Measurements from ENCODE around the gene SSTR4. TPM values are rescaled to one million over a fixed set of nuclear protein-coding genes. Genes with fewer than 3 reads are reported as not detected.

Gene SSTR4
- total RNA-seq, 1 donor from 2014 or later: not detected

DNA sequence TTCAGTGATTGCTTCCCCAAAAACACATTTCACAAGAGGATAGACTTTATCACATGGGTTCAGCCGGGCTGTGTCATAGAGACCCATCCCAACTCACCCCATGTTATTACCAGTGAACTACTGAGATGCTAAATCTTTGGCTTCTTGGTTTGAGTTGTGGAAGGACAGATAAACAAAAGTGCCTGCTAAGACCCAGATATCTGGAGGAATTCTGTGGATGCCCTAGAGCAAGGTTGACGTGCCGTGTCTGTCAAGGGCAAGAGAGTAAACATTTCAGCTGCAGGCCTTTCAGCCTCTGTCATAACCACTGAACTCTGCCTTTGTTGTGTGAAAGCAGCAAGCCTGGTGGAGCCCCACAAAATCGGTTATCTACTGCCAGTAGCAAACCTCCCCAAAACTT, 25.5 kb downstream of the SSTR4 start:
- TF ChIP-seq, protein P1, sequence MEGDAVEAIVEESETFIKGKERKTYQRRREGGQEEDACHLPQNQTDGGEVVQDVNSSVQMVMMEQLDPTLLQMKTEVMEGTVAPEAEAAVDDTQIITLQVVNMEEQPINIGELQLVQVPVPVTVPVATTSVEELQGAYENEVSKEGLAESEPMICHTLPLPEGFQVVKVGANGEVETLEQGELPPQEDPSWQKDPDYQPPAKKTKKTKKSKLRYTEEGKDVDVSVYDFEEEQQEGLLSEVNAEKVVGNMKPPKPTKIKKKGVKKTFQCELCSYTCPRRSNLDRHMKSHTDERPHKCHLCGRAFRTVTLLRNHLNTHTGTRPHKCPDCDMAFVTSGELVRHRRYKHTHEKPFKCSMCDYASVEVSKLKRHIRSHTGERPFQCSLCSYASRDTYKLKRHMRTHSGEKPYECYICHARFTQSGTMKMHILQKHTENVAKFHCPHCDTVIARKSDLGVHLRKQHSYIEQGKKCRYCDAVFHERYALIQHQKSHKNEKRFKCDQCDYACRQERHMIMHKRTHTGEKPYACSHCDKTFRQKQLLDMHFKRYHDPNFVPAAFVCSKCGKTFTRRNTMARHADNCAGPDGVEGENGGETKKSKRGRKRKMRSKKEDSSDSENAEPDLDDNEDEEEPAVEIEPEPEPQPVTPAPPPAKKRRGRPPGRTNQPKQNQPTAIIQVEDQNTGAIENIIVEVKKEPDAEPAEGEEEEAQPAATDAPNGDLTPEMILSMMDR (IDR thresholded peaks at IDR 0.05): no peak
- no peak for DNase-seq (ENCODE audit: low spot score)
- Mint-ChIP-seq H3K4me1 (ENCODE audit: low read depth) (peaks cover 39% of the 10 kb centered on the region), H3K27me3 (ENCODE audit: low read depth) (no peaks in the 10 kb centered on the region), H3K36me3 (ENCODE audit: low read depth) (no peaks in the 10 kb centered on the region), H3K27ac (ENCODE audit: unreplicated experiment) (no peak overlapping the region), H3K9me3 (ENCODE audit: low read depth) (peaks cover 4% of the 10 kb centered on the region), H3K4me3 (ENCODE audit: unreplicated experiment) (no peak overlapping the region)

DNA sequence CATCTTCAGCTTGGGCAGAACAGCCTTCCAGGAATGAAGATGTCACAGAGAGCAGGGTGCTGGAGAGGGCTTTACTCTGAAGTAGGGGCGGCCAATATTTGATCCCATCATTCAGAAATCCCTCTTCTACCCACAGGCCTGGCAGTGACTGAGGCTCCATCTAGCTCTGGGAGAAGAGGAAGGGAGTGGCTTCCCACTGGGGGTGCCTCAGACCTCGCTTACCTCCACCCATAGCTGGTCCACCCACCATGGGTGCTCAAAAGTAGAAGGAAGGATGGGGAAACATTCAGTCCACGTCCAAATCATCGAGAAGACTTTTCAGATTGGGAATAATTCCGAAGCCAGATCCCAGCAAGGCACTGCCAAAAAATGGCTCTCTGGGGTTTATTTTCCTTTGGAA, 26.1 kb downstream of the SSTR4 start:
- no peak for DNase-seq (ENCODE audit: low spot score)
- H3K4me1 Mint-ChIP-seq (ENCODE audit: low read depth): peaks cover 39% of the 10 kb centered on the region
- H3K4me3 Mint-ChIP-seq (ENCODE audit: unreplicated experiment): no peak overlapping the region
- TF ChIP-seq, protein P1 (IDR thresholded peaks at IDR 0.05): no peak
- H3K36me3 Mint-ChIP-seq (ENCODE audit: low read depth): no peaks in the 10 kb centered on the region
- peaks cover 4% of the 10 kb centered on the region for H3K9me3 Mint-ChIP-seq (ENCODE audit: low read depth)
- no peaks in the 10 kb centered on the region for H3K27me3 Mint-ChIP-seq (ENCODE audit: low read depth)
- H3K27ac Mint-ChIP-seq (ENCODE audit: unreplicated experiment): peak overlapping the region; percentile 86

DNA sequence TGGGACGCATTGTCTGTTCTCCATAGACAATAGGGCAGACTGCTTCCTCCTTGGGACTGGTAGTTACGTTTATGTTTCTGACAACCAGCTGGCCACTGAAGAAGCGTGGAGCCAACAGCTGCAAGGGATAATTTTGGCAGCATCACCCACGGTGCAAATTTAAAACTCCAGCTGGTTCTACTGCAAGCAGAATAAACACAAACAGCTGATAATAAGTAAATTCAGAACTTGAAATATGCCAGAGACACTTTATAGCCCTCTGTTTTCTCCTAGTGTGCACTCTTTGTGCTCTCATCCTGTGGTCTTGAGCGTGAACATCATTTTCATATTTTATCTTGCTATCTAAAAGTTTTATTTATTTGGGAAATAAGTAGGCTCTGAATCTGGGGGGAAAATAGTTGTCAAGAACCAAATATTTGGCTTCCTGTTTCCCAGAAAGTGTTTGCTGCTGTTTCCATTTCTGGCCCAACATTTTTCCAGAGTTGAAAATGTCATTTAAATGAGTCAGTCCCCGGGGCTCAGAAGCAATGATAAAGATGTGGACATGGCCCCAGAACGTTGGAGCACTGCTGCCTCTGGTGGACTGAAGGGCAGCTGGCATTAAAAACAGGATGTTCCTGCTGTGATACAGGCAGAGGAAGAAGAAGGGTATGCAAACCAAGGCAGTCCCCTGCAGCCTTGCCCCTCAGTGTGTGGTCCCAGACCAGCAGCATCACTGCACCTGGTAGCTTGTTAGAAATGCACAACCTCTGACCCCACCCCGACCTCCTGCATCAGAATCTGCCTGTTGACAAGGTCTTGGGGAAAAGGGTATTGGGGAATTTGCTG, 26.8 kb downstream of the SSTR4 start:
- H3K4me1 Mint-ChIP-seq (ENCODE audit: low read depth): peaks cover 39% of the 10 kb centered on the region
- no peaks in the 10 kb centered on the region for H3K27me3 Mint-ChIP-seq (ENCODE audit: low read depth)
- no peak overlapping the region for H3K4me3 Mint-ChIP-seq (ENCODE audit: unreplicated experiment)
- H3K9me3 Mint-ChIP-seq (ENCODE audit: low read depth): no peaks in the 10 kb centered on the region
- H3K27ac Mint-ChIP-seq (ENCODE audit: unreplicated experiment): peak overlapping the region; percentile 86
- TF ChIP-seq, protein P1 (IDR thresholded peaks at IDR 0.05): peak; percentile 80
- no peak for DNase-seq (ENCODE audit: low spot score)
- no peaks in the 10 kb centered on the region for H3K36me3 Mint-ChIP-seq (ENCODE audit: low read depth)

DNA sequence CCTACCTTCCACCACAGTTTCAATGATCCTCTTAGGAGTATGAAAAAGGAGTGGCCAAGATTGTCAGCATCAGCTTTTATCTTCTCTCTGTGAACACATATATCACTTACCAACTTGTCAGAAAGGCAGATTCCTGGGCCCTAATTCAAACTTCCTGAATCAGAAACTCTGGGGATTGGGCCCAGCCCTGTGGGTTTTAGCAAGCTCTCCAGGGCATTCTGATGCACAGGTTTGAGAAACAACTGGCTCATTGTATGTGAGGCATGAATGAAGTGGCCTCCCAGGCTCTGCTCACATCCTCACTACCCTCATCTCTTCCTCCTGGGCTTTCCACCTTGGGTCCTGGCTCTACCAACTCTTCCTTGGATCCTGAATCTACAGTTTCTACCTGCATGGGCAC, 27.5 kb downstream of the SSTR4 start:
- H3K27me3 Mint-ChIP-seq (ENCODE audit: low read depth): no peaks in the 10 kb centered on the region
- no peaks in the 10 kb centered on the region for H3K9me3 Mint-ChIP-seq (ENCODE audit: low read depth)
- no peak overlapping the region for H3K4me3 Mint-ChIP-seq (ENCODE audit: unreplicated experiment)
- TF ChIP-seq, protein P1 (IDR thresholded peaks at IDR 0.05): no peak
- peak overlapping the region; percentile 53 for H3K27ac Mint-ChIP-seq (ENCODE audit: unreplicated experiment)
- no peak for DNase-seq (ENCODE audit: low spot score)
- H3K4me1 Mint-ChIP-seq (ENCODE audit: low read depth): peaks cover 39% of the 10 kb centered on the region
- H3K36me3 Mint-ChIP-seq (ENCODE audit: low read depth): no peaks in the 10 kb centered on the region

DNA sequence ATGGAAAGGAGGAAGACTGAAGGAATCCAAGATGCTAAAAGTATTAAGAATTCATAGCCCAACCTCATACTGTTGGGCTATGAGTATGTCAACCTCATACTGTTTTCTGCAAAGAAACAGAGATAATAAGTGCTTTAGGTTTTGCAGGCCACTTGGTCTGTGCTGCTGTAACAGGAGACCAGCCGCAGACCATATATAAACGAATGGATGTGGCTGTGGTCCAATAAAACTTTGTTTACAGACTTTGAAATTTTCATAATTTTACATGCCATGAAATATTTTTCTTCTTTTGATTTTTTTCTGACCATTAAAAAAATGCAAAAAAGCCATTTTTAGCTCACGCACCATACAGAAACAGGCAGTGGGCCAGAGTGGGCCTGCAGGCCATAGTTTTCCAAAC, 28.1 kb downstream of the SSTR4 start:
- no peak overlapping the region for H3K27ac Mint-ChIP-seq (ENCODE audit: unreplicated experiment)
- H3K4me1 Mint-ChIP-seq (ENCODE audit: low read depth): peaks cover 39% of the 10 kb centered on the region
- no peak for DNase-seq (ENCODE audit: low spot score)

More for the DNA sequence above, 28.1 kb downstream of the SSTR4 start:
- TF ChIP-seq, protein P1 (IDR thresholded peaks at IDR 0.05): no peak
- Mint-ChIP-seq H3K4me3 (ENCODE audit: unreplicated experiment) (no peak overlapping the region), H3K36me3 (ENCODE audit: low read depth) (no peaks in the 10 kb centered on the region), H3K9me3 (ENCODE audit: low read depth) (no peaks in the 10 kb centered on the region), H3K27me3 (ENCODE audit: low read depth) (no peaks in the 10 kb centered on the region)

Measured in chondrocyte (in vitro differentiated cells).